IPS-18c (cell line): ENCODE measurements around the gene PDGFRB.

Experiments
- H3K4me3 ChIP-seq: 2 replicates; pipeline ENCODE4 v1.7.0; 2013; ENCODE audit warnings: low read depth, mild to moderate bottlenecking, low read length, moderate library complexity; ENCODE audit not compliant: insufficient read depth
- H3K9me3 ChIP-seq: one replicate; pipeline ENCODE4 v1.6.1; 2013; ENCODE audit warnings: mild to moderate bottlenecking, low read length, moderate library complexity; ENCODE audit not compliant: control insufficient read depth, insufficient read depth

Gene PDGFRB

GRCh38 chr5:150156027-150156368, 353 bp upstream of the PDGFRB start:
- H3K4me3 ChIP-seq: no peak overlapping the region
- H3K9me3 ChIP-seq: no peaks in the 10 kb centered on the region

- Histone ChIP-seq H3K4me3 (no peak overlapping the region; the same call in 1 of the 2 replicates), H3K9me3 (no peaks in the 10 kb centered on the region)
Measured at GRCh38 chr5:150154618-150155128, 972 bp downstream of the PDGFRB start.

- no peaks in the 10 kb centered on the region for H3K9me3 ChIP-seq
Measured at GRCh38 chr5:150153957-150154617, 1.6 kb downstream of the PDGFRB start.

GRCh38 chr5:150153483-150153882, 2.2 kb downstream of the PDGFRB start:
- no peak overlapping the region for H3K4me3 ChIP-seq
- no peaks in the 10 kb centered on the region for H3K9me3 ChIP-seq

More at GRCh38 chr5:150153957-150154617, 1.6 kb downstream of the PDGFRB start:
- no peak overlapping the region for H3K4me3 ChIP-seq

- Histone ChIP-seq H3K9me3 (no peaks in the 10 kb centered on the region), H3K4me3 (no peak overlapping the region)
Measured at GRCh38 chr5:150152636-150153462, 2.8 kb downstream of the PDGFRB start.

GRCh38 chr5:150149618-150150017, 6.0 kb downstream of the PDGFRB start:
- Histone ChIP-seq H3K9me3 (no peaks in the 10 kb centered on the region), H3K4me3 (no peak overlapping the region)

GRCh38 chr5:150148117-150148927, 7.3 kb downstream of the PDGFRB start:
- H3K9me3 ChIP-seq: no peaks in the 10 kb centered on the region
- H3K4me3 ChIP-seq: no peak overlapping the region

- Histone ChIP-seq H3K9me3 (no peaks in the 10 kb centered on the region), H3K4me3 (no peak overlapping the region)
Measured at GRCh38 chr5:150147670-150148069, 8.0 kb downstream of the PDGFRB start.

- H3K4me3 ChIP-seq: no peak overlapping the region
- no peaks in the 10 kb centered on the region for H3K9me3 ChIP-seq
Measured at GRCh38 chr5:150146862-150147601, 8.6 kb downstream of the PDGFRB start.

- no peak overlapping the region for H3K4me3 ChIP-seq
- H3K9me3 ChIP-seq: no peaks in the 10 kb centered on the region
Measured at GRCh38 chr5:150146235-150146634, 9.4 kb downstream of the PDGFRB start.

- Histone ChIP-seq H3K4me3 (no peak overlapping the region), H3K9me3 (no peaks in the 10 kb centered on the region)
Measured at GRCh38 chr5:150144879-150145278, 10.8 kb downstream of the PDGFRB start.

GRCh38 chr5:150144246-150144801, 11.3 kb downstream of the PDGFRB start:
- H3K4me3 ChIP-seq: no peak overlapping the region
- no peaks in the 10 kb centered on the region for H3K9me3 ChIP-seq

- Histone ChIP-seq H3K4me3 (no peak overlapping the region), H3K9me3 (no peaks in the 10 kb centered on the region)
Measured at GRCh38 chr5:150143350-150144245, 12.0 kb downstream of the PDGFRB start.

GRCh38 chr5:150142959-150143349, 12.7 kb downstream of the PDGFRB start:
- no peaks in the 10 kb centered on the region for H3K9me3 ChIP-seq
- H3K4me3 ChIP-seq: no peak overlapping the region

- H3K4me3 ChIP-seq: no peak overlapping the region
- no peaks in the 10 kb centered on the region for H3K9me3 ChIP-seq
Measured at GRCh38 chr5:150142185-150142958, 13.3 kb downstream of the PDGFRB start.
